ENCODE measurements around the gene KBTBD12.

The KBTBD12 gene

GRCh38 chr3:127975153-127976029, 60.4 kb downstream of the KBTBD12 start:
- no peak overlapping the region for H3K9ac ChIP-seq (ENCODE audit: insufficient read length, low read depth)
- H3K27me3 ChIP-seq (ENCODE audit: insufficient read depth, insufficient read length) = no peaks in the 10 kb centered on the region
- TF ChIP-seq ZNF274 (IDR thresholded peaks at IDR 0.05; ENCODE audit: low read depth, low read length) (no peak), YY1 (IDR thresholded peaks at IDR 0.05; ENCODE audit: insufficient read depth, insufficient read length) (no peak), SUZ12 (IDR thresholded peaks at IDR 0.05; ENCODE audit: extremely low read depth, insufficient read depth, insufficient read length) (no peak)
- no peak overlapping the region for H3K4me3 ChIP-seq (ENCODE audit: insufficient read length, low read depth)
- no peaks in the 10 kb centered on the region for H3K36me3 ChIP-seq (ENCODE audit: insufficient read depth, insufficient read length, low read length)
- DNase-seq (ENCODE audit: low read depth, low spot score) = no peak
- H3K4me1 ChIP-seq (ENCODE audit: insufficient read depth, insufficient read length) = no peaks in the 10 kb centered on the region
- no peaks in the 10 kb centered on the region for H3K9me3 ChIP-seq (ENCODE audit: insufficient read depth, low read length)

DNA sequence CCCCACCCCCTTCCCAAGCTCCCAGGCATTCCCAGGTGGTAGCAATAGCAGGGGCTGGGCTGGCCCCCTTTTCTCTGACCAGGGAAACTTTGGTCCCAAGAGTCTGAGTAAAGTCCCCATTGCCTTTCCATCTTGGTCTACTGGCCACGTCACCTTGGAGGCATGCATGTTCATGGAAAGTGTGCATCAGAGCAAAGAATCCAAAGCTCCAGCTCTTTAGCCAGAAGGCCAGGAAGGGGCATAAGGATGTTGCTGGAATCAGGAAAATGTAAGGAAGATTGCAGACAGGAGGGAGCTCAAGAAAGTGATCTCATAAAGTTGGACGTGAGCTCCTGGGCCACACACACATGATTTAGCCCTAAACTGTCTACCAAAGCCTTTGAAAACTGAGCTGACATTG, 63.6 kb downstream of the KBTBD12 start:
- DNase-seq (ENCODE audit: low read depth, low spot score) = no peak
- TF ChIP-seq YY1 (IDR thresholded peaks at IDR 0.05; ENCODE audit: insufficient read depth, insufficient read length) (no peak), ZNF274 (IDR thresholded peaks at IDR 0.05; ENCODE audit: low read depth, low read length) (no peak), SUZ12 (IDR thresholded peaks at IDR 0.05; ENCODE audit: extremely low read depth, insufficient read depth, insufficient read length) (no peak)
- H3K4me3 ChIP-seq (ENCODE audit: insufficient read length, low read depth) = no peak overlapping the region
- peaks cover 4% of the 10 kb centered on the region for H3K4me1 ChIP-seq (ENCODE audit: insufficient read depth, insufficient read length)
- H3K9ac ChIP-seq (ENCODE audit: insufficient read length, low read depth) = no peak overlapping the region
- no peaks in the 10 kb centered on the region for H3K36me3 ChIP-seq (ENCODE audit: insufficient read depth, insufficient read length, low read length)
- peaks cover 4% of the 10 kb centered on the region; the same call in 1 of the 2 replicates for H3K9me3 ChIP-seq (ENCODE audit: insufficient read depth, low read length)
- H3K27me3 ChIP-seq (ENCODE audit: insufficient read depth, insufficient read length) = no peaks in the 10 kb centered on the region

- Histone ChIP-seq H3K9ac (ENCODE audit: insufficient read length, low read depth) (no peak overlapping the region), H3K27me3 (ENCODE audit: insufficient read depth, insufficient read length) (no peaks in the 10 kb centered on the region), H3K9me3 (ENCODE audit: insufficient read depth, low read length) (peaks cover 4% of the 10 kb centered on the region; the same call in 1 of the 2 replicates), H3K4me3 (ENCODE audit: insufficient read length, low read depth) (no peak overlapping the region), H3K4me1 (ENCODE audit: insufficient read depth, insufficient read length) (peaks cover 4% of the 10 kb centered on the region), H3K36me3 (ENCODE audit: insufficient read depth, insufficient read length, low read length) (no peaks in the 10 kb centered on the region)
- no peak for DNase-seq (ENCODE audit: low read depth, low spot score)
- TF ChIP-seq ZNF274 (IDR thresholded peaks at IDR 0.05; ENCODE audit: low read depth, low read length) = no peak
- TF ChIP-seq SUZ12 (IDR thresholded peaks at IDR 0.05; ENCODE audit: extremely low read depth, insufficient read depth, insufficient read length) = no peak
- TF ChIP-seq YY1 (IDR thresholded peaks at IDR 0.05; ENCODE audit: insufficient read depth, insufficient read length) = no peak
These were observed 64.4 kb downstream of the KBTBD12 start for GRCh38 chr3:127979473-127979872.

DNA sequence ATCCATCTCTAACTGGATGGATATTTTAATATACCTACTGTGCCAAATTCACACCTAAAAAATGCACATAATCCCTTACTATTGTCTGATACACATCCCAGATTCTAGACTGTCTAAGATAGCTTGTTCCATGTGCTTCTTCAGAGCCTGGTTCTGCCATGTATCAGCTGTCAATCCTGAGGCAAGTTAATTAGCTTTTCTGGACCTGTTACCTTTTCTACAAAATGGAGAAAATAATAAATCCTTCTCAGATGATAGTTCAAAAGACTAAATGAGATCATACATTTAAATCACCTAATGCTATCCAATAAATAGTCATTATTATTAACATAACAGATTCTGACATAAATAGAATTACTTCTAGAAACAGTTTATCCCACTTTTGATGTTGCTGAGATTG, 66.1 kb downstream of the KBTBD12 start:
- no peak for DNase-seq (ENCODE audit: low read depth, low spot score)
- Histone ChIP-seq H3K27me3 (ENCODE audit: insufficient read depth, insufficient read length) (no peaks in the 10 kb centered on the region), H3K9me3 (ENCODE audit: insufficient read depth, low read length) (peaks cover 4% of the 10 kb centered on the region; the same call in 1 of the 2 replicates), H3K9ac (ENCODE audit: insufficient read length, low read depth) (no peak overlapping the region), H3K36me3 (ENCODE audit: insufficient read depth, insufficient read length, low read length) (no peaks in the 10 kb centered on the region), H3K4me1 (ENCODE audit: insufficient read depth, insufficient read length) (peaks cover 4% of the 10 kb centered on the region), H3K4me3 (ENCODE audit: insufficient read length, low read depth) (no peak overlapping the region)
- TF ChIP-seq ZNF274 (IDR thresholded peaks at IDR 0.05; ENCODE audit: low read depth, low read length) = no peak
- TF ChIP-seq YY1 (IDR thresholded peaks at IDR 0.05; ENCODE audit: insufficient read depth, insufficient read length) = no peak
- TF ChIP-seq SUZ12 (IDR thresholded peaks at IDR 0.05; ENCODE audit: extremely low read depth, insufficient read depth, insufficient read length) = no peak

- TF ChIP-seq YY1 (IDR thresholded peaks at IDR 0.05; ENCODE audit: insufficient read depth, insufficient read length) (no peak), SUZ12 (IDR thresholded peaks at IDR 0.05; ENCODE audit: extremely low read depth, insufficient read depth, insufficient read length) (no peak), ZNF274 (IDR thresholded peaks at IDR 0.05; ENCODE audit: low read depth, low read length) (no peak)
- Histone ChIP-seq H3K27me3 (ENCODE audit: insufficient read depth, insufficient read length) (no peaks in the 10 kb centered on the region), H3K4me3 (ENCODE audit: insufficient read length, low read depth) (no peak overlapping the region), H3K4me1 (ENCODE audit: insufficient read depth, insufficient read length) (peaks cover 4% of the 10 kb centered on the region), H3K36me3 (ENCODE audit: insufficient read depth, insufficient read length, low read length) (no peaks in the 10 kb centered on the region), H3K9ac (ENCODE audit: insufficient read length, low read depth) (no peak overlapping the region), H3K9me3 (ENCODE audit: insufficient read depth, low read length) (peaks cover 4% of the 10 kb centered on the region; the same call in 1 of the 2 replicates)
- DNase-seq (ENCODE audit: low read depth, low spot score) = no peak
These were observed 67.1 kb downstream of the KBTBD12 start for GRCh38 chr3:127982155-127982554.

GRCh38 chr3:127984241-127984975, 69.4 kb downstream of the KBTBD12 start:
- TF ChIP-seq YY1 (IDR thresholded peaks at IDR 0.05; ENCODE audit: insufficient read depth, insufficient read length) = no peak
- TF ChIP-seq SUZ12 (IDR thresholded peaks at IDR 0.05; ENCODE audit: extremely low read depth, insufficient read depth, insufficient read length) = no peak
- no peak for TF ChIP-seq ZNF274 (IDR thresholded peaks at IDR 0.05; ENCODE audit: low read depth, low read length)
- Histone ChIP-seq H3K36me3 (ENCODE audit: insufficient read depth, insufficient read length, low read length) (no peaks in the 10 kb centered on the region), H3K9me3 (ENCODE audit: insufficient read depth, low read length) (peaks cover 4% of the 10 kb centered on the region; the same call in 1 of the 2 replicates), H3K4me1 (ENCODE audit: insufficient read depth, insufficient read length) (peaks cover 4% of the 10 kb centered on the region), H3K9ac (ENCODE audit: insufficient read length, low read depth) (no peak overlapping the region), H3K4me3 (ENCODE audit: insufficient read length, low read depth) (no peak overlapping the region), H3K27me3 (ENCODE audit: insufficient read depth, insufficient read length) (peaks cover 2% of the 10 kb centered on the region)
- DNase-seq (ENCODE audit: low read depth, low spot score) = no peak

GRCh38 chr3:127985216-127985615, 70.2 kb downstream of the KBTBD12 start:
- no peak overlapping the region for H3K4me3 ChIP-seq (ENCODE audit: insufficient read length, low read depth)
- H3K36me3 ChIP-seq (ENCODE audit: insufficient read depth, insufficient read length, low read length) = no peaks in the 10 kb centered on the region
- H3K9ac ChIP-seq (ENCODE audit: insufficient read length, low read depth) = no peak overlapping the region
- no peak for DNase-seq (ENCODE audit: low read depth, low spot score)
- H3K27me3 ChIP-seq (ENCODE audit: insufficient read depth, insufficient read length) = peaks cover 7% of the 10 kb centered on the region
- TF ChIP-seq ZNF274 (IDR thresholded peaks at IDR 0.05; ENCODE audit: low read depth, low read length) (no peak), SUZ12 (IDR thresholded peaks at IDR 0.05; ENCODE audit: extremely low read depth, insufficient read depth, insufficient read length) (no peak), YY1 (IDR thresholded peaks at IDR 0.05; ENCODE audit: insufficient read depth, insufficient read length) (no peak)
- peaks cover 4% of the 10 kb centered on the region; the same call in 1 of the 2 replicates for H3K9me3 ChIP-seq (ENCODE audit: insufficient read depth, low read length)
- H3K4me1 ChIP-seq (ENCODE audit: insufficient read depth, insufficient read length) = peaks cover 4% of the 10 kb centered on the region

Data from NT2/D1 (cell line).